Fibroblast of skin of right biceps (primary cell): Measurements from ENCODE around the gene TRNP1.
A peak's percentile ranks its signal among the peaks of the same experiment; 100 is the strongest.

Source experiments
- DNase-seq: peaks from one replicate; pipeline ENCODE4 v3.0.0-alpha.2; 2013

The TRNP1 gene

GRCh38 chr1:27003745-27004470, 10.4 kb downstream of the TRNP1 start:
- no peak for DNase-seq

DNA sequence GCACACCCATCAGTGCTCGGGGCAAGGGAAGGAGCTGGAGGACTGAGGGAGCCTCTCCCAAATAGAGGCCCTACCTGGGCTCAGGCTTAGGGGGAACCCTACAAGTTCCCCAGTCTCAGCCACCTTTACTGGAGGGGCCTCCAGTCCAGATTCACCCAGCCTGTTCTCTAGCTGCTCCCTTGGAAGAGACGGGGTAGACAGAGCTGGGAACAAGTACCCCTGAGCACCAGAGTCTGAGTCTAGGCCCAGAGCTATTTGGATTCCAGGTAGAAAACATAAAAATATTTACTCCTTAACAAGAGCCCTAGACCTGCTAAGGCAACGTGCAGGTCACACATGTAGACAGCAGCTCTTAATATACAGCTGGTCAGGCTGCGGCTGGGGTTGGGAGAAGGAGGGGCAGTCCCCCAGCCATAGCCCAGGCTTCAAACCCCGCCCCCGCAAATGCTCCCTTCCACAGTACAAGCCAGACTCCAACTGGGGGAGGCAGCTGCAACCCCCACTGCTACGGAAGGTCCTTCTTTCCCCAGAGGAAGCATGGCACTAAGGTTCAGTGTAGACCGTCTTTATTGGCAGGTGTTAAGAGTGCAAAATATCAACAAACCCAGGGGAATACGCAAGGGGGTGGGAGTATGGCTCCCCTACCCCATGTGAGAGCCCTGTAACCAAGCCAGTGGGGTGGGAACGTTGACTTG, 11.1 kb downstream of the TRNP1 start:
- peak; percentile 56 for DNase-seq

DNA sequence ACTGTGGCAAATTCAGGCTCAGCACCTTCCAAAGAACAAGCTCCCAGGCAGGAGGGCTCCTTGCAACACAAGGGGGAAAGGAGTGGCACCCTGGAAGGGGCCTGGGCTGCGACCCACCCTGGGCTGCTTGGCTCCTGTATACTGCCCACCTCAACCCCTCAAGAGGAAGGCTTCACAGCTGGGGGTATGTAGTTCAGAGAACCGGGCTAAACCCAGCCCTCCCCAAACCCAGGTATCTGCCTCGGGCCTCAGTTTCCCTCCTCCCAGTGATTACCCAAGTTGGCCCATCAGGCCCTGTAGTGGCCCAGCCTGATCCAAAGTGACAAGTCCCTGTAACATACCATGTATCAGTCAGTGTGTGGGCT, 11.7 kb downstream of the TRNP1 start:
- no peak for DNase-seq

GRCh38 chr1:27005648-27006496, 12.4 kb downstream of the TRNP1 start:
- no peak for DNase-seq

DNA sequence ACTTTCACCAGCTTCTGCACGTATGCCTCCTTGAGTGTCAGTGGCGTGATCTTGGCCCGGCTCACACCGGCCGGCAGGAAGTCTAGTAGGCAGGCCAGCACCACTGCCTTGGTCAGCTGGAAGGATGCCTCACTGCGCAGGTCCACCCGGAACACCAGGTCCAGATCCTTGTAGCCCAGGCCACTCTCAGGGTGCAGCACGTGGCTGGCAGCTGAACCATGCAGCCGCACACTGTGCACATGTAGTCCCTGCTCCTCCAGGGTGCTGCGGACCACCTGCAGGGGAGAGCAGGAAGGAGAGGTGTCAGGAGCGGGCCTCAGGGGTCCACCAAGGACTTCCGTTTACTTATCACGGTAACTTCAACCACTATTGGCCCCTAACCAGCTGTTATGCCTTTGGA, 13.2 kb downstream of the TRNP1 start:
- DNase-seq = no peak

DNA sequence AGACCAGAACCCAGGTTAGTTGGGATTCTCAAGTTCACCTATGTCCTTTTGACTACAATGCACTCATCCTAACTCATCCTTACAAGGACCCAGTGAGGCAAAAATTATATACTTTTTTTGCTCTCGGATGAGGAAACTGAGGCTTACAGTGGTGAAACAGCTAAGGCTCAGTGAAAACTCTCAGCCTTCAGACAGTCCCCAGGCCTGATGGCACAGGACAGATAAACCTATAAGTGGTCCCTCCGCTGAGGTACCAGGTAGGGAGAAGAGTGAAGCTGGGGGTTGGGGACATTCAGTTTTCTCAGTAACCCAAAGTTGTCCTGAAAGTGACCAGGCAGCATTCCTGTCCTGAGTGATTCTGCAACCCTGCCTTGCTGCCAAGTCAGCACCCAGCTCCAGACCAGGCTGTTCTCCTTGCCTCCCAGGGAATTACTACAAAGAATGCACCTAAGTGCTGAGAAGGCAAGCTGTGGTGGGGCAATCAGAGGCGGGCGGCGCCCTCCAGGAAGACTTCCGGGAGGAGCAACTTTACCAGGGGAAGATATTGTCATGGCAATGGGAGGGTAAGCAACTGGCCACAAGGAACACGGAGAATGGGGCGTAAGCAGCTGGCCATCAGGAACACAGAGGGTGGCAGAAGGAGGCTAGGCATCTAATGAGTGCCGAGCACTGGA, 14.6 kb downstream of the TRNP1 start:
- DNase-seq = no peak

DNA sequence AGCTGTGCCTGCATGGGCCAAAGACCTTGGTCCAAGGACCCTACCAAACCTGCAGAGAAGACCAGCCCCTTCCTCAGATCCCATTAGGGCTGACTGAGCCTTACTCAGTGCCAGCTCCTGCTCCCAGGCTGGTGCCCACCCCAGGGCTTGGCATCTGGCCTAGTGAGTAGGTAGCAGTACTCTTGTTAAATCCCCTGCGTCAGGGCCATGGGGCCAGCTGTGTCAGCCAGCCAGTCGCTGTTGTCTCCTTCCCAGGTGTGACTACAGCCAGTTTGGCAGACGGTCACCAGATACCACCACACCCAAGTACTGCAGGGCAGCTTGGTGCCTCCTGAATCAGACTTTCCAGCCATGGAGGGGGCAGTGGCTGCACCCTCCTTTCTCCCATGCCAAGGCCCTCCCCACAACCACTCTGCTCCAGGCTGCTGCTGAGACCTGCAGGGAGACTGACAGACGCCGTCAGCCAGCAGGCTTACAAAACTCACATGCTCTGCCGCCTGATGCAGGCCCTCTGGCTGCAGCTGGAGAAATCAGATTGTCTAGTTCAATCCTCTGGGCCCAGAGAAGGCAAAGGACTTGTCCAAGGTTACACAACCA, 16.2 kb downstream of the TRNP1 start:
- no peak for DNase-seq

- no peak for DNase-seq
These were observed 16.9 kb downstream of the TRNP1 start for GRCh38 chr1:27010226-27010994.

DNA sequence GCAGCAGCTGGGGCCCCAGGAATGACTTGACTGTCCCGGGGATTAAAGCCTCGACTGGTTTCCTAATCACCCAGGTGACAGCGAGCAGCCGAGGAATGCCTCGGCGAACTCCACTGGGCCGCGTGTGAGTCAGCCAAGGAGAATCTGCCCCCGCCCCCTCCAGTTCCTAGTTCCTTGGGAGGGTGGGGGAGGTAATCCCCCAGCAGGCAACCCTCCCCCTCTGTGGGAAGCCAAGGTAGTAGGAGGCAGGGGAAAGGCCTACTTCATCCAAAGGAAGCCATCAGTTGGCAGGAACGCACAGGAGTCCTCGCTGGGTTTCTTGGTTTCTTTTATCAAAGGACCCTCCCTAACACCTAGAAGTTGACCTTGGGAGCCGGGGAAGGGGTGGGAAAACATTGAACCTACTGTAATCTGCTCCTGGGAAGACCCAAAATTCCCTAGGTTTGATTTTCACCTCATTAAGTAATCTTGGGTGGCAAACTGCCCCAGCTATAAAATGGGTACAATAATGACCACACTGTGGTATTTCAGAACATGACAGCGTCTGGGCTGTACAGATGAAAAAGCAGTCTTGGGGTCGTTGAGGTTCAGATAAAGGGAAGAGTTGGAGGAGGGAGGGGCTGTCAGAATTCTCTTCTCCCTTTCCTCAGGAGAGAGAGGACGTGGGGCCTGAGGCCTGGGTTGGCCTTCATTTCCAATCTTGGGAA, 17.7 kb downstream of the TRNP1 start:
- peak; percentile 97 for DNase-seq

- DNase-seq = no peak
These were observed 18.6 kb downstream of the TRNP1 start for GRCh38 chr1:27011976-27012563.

DNA sequence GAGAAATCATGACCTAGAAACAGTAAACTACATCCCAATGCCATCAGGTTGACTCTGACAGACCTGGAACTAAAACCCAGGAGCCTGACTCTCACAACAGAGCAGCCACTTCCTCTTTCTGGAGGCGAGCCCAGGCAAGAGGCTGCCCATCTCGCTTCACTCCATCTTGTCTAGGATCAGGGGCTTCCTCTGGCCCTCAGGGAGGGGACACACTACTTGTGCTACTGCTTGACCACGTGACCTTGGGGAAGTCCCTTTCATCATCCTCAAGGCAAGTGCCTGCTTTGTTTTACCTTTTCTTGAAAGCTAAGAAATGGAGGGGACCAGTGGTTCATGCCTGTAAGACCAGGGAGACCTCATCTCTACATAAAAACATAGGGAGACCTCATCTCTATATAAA, 21.8 kb downstream of the TRNP1 start:
- no peak for DNase-seq

- DNase-seq = no peak
These were observed 22.9 kb downstream of the TRNP1 start for GRCh38 chr1:27016376-27016775.

GRCh38 chr1:27017207-27017606, 23.7 kb downstream of the TRNP1 start:
- DNase-seq = no peak

GRCh38 chr1:27018316-27018715, 24.8 kb downstream of the TRNP1 start:
- DNase-seq = no peak

GRCh38 chr1:27021354-27022031, 28.0 kb downstream of the TRNP1 start:
- DNase-seq = peak; percentile 44

DNA sequence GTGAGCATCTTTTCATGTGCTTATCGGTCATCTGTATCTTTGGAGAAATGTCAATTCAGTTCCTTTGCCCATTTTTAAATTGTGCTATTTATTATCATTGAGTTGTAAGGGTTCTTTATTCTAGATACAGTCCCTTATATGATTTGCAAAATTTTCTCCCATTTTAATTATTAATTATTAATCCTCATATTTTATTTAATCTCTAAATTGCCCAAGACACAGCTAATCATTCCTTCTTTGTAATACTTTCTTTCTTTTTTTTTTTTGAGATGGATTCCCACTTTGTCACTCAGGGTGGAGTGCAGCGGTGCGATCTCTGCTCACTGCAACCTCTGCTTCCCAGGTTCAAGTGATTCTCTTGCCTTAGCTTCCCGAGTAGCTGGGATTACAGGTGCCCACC, 32.2 kb downstream of the TRNP1 start:
- no peak for DNase-seq

DNA sequence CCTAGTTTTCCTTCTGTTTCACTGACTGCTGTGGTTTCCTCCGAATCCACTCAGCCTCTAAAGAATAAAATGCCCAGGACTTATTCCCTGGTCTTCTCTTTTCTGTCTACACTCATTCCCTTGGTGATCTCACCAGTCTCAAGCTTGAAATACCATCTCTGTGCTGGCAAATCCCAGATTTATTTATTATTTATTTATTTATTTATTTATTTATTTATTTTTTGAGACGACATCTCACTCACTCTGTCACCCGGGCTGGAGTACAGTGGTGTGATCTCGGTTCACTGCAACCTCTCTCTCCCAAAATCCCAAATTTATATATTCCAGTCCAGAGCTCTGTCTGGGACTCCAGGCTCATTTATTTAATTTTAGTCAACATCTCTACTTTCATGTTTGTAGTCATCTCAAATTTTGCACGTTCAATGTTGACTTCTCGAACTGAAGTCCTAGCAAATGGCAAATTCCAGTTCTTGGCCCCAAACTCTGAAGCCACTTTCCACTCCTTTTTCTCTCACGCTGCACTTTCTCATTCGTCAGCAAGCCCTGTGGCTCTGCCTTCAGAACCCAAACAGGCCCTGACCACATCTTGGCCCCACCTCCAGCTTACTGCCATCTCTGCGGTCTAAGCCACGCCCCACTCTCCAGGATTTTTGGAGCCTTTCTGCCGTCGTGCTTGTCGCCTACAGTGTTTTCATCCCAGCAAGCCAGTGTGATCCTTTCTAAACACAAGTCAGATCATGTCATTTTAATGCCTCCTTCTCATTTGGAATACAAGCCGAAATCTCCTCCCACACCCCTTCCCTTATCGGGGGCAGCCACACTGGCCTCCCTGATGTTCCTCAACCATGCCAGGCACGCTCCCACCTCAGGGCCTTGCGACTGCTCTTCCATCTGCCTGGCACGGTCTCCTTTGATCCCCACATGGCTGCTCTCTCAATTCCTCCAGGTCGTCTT, 33.4 kb downstream of the TRNP1 start:
- DNase-seq = peak; percentile 75

DNA sequence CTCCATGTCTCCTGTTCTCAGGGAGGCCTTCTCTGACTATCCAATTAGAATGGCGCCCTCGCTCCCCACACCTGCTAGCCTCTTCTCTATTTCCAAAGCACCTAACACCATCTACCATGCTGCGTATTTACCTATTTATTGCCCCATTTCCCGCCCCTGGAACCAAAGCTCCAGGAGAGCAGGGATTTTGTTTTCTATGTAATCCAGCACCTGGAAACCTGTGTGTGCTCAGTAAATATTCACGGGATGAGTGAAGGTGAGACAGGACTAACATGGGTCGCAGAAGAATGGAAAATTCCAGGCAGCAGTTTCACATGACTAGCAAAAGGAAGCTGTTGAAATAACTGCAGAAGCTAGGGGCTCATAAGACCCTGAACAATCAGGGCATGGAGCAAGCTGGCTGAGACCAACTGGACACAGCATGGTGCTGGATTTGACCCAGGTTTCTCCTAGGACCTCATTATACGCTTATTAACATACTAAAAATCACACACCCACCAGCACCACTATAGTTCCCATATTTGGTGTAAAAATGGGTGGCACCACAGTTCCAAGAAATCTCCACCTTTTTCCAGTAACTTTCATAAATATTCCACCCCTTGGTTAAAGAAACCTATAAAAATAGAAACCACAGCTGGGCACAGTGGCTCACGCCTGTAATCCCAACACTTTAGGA, 34.2 kb downstream of the TRNP1 start:
- no peak for DNase-seq

DNA sequence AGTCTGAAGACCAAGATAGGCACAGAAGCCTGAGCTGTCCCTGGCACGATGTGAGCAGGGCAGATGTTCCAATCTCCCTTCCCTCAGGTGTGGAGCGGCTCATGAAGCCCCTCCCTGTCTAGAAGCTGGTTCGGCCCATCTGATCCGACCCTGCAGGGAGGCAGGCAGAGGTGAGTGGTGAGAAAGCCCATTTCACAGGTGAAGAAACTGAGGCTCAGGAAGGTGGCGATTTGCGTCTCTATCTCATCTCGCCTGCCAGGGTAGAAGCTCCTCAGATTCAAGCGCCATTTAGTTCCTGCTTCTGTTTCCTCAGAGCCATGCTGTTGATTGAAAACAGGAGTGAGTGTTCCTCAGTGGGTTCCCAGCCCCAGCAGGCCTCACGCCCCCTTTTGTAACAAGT, 36.0 kb downstream of the TRNP1 start:
- DNase-seq = no peak
